AG04450 (cell line): ENCODE data around the gene MET. TPM values are rescaled to one million over a fixed set of nuclear protein-coding genes. Genes with fewer than 3 reads are reported as not detected.

Experiments
- CTCF ChIA-PET: fragments of 300-600, 350-600 bp; formaldehyde crosslinking; extraction: SDS; loops from one replicate; lab custom pipeline; 2022; ENCODE audit warnings: antibody characterized with exemption, inconsistent platforms; lab: Charles Lee
- POLR2A ChIA-PET: fragments of 350-600 bp; formaldehyde crosslinking; extraction: SDS; loops from one replicate; lab custom pipeline; 2021; ENCODE audit warnings: antibody characterized with exemption, inconsistent platforms; lab: Yijun Ruan, JAX
- DNase-seq: peaks from one replicate; pipeline ENCODE4 v3.0.0-alpha.2; 2011; ENCODE audit warnings: low read depth, low spot score
- H3K27ac ChIP-seq: one replicate; pipeline ENCODE4 v1.5.1; 2012; ENCODE audit warnings: low read depth, low read length, control low read depth
- H3K27me3 ChIP-seq: one replicate; pipeline ENCODE4 v1.6.0; 2012; ENCODE audit warnings: low read length; ENCODE audit not compliant: control insufficient read depth, insufficient read depth
- H3K4me3 ChIP-seq: 2 replicates; pipeline ENCODE4 v1.5.1; 2011; ENCODE audit warnings: mild to moderate bottlenecking, low read depth, low read length, control low read depth
- H3K9me3 ChIP-seq: 2 replicates; pipeline ENCODE4 v1.5.1; 2012; ENCODE audit warnings: low read length; ENCODE audit not compliant: control insufficient read depth, insufficient read depth
- CTCF ChIP-seq: IDR thresholded peaks from 2 replicates; pipeline ENCODE4 v1.5.1; 2011; ENCODE audit warnings: low read depth, low read length, control low read depth, inconsistent platforms
- polyA plus RNA-seq: library from polyadenylated mRNA; depleted of rRNA; stranded (reverse); fragments of >200 nt; gene quantifications from 2 replicates; pipeline ENCODE4 v1.2.3, GENCODE V29; 2011

The MET gene
- polyA plus RNA-seq, 1 experiment: 20.8 TPM

DNA sequence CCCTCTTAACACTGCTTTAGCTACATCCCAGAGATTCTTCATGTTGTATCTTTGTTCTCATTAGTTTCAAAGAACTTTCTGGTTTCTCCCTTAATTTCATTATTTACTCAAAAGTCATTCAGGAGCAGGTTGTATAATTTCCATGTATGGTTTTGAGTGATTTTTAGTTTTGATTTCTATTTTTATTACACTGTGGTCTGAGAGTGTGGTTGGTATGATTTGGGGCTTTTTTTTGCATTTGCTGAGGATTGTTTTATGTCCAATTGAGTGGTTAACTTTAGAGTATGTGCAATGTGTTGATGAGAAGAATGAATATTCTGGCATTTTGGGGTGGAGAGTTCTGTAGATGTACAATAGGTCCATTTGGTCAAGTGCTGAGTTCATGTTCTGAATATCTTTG is 152.5 kb downstream of the MET start:
- Histone ChIP-seq H3K9me3 (no peaks in the 10 kb centered on the region), H3K27me3 (peaks cover 2% of the 10 kb centered on the region), H3K4me3 (no peak overlapping the region), H3K27ac (no peak overlapping the region)
- POLR2A ChIA-PET: no interaction called here
- TF ChIP-seq CTCF: no peak
- no peak for DNase-seq
- CTCF ChIA-PET: no interaction called here

- Histone ChIP-seq H3K4me3 (no peak overlapping the region), H3K27ac (no peak overlapping the region), H3K27me3 (peaks cover 2% of the 10 kb centered on the region), H3K9me3 (no peaks in the 10 kb centered on the region)
- CTCF ChIA-PET: interaction anchor here (0.6 to 1.4 kb wide), 2 partner anchors 17 to 237 kb away, joined by 3 read pairs; no protein-coding TSS in a partner anchor
- no peak for DNase-seq
- POLR2A ChIA-PET: no interaction called here
- TF ChIP-seq CTCF: no peak
Observed at GRCh38 chr7:116828281-116828680, 156.3 kb downstream of the MET start.

- no peak for TF ChIP-seq CTCF
- no peak for DNase-seq
- peaks cover 2% of the 10 kb centered on the region for H3K27me3 ChIP-seq
- H3K4me3 ChIP-seq: no peak overlapping the region
- CTCF ChIA-PET: no interaction called here
- POLR2A ChIA-PET: no interaction called here
- no peaks in the 10 kb centered on the region for H3K9me3 ChIP-seq
- no peak overlapping the region for H3K27ac ChIP-seq
Observed at GRCh38 chr7:116829041-116829440, 157.0 kb downstream of the MET start.

- H3K4me3 ChIP-seq: no peak overlapping the region
- no peak for DNase-seq
- CTCF ChIA-PET: no interaction called here
- POLR2A ChIA-PET: no interaction called here
- H3K27ac ChIP-seq: no peak overlapping the region
- H3K27me3 ChIP-seq: peaks cover 2% of the 10 kb centered on the region
- no peaks in the 10 kb centered on the region for H3K9me3 ChIP-seq
- TF ChIP-seq CTCF: no peak
Observed at GRCh38 chr7:116829493-116829892, 157.5 kb downstream of the MET start.

DNA sequence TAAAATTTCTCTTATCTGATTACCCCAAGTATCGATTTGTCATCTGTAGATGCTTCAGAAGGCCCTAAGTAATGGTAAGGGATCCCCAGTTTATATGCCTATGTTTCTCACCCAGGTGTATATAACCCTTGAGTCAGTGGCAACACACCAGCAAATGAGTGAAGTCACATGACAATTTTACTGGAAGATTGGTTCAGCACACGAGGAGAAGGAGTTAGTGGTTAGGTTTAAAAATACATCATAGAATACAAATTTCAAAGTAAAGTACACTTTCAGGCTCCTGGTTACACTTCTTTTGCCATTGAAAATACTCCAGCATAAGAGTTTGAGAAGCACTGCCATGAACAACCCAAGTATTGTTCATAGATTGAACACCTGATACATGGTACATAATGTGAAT is 160.7 kb downstream of the MET start:
- no peak for TF ChIP-seq CTCF
- Histone ChIP-seq H3K4me3 (no peak overlapping the region), H3K9me3 (no peaks in the 10 kb centered on the region), H3K27me3 (no peaks in the 10 kb centered on the region), H3K27ac (no peak overlapping the region)
- DNase-seq: no peak
- CTCF ChIA-PET: no interaction called here
- POLR2A ChIA-PET: no interaction called here
